Right cardiac atrium (tissue), 5 donors: ENCODE measurements around the gene NUP93. TPM values are rescaled to one million over a fixed set of nuclear protein-coding genes. Genes with fewer than 3 reads are reported as not detected.
A peak's percentile ranks its signal among the peaks of the same experiment; 100 is the strongest.

Source experiments
- ATAC-seq, 2 donors: fragments of 200-7000 bp; cut with Tn5 transposase; one replicate each; pipeline versions ENCODE4 v1.8.0 to v1.9.1; 2020; ENCODE audit warnings: moderate library complexity in 2 of 2, mild to moderate bottlenecking in 1 of 2
- DNase-seq, 3 donors: peaks; one replicate each; pipeline ENCODE4 v3.0.0-alpha.2; 2020
- H3K27ac ChIP-seq: one replicate; pipeline ENCODE4 v1.5.1; 2013; ENCODE audit warnings: mild to moderate bottlenecking, low read length, control low read depth, moderate library complexity
- H3K27me3 ChIP-seq: one replicate; pipeline ENCODE4 v1.6.1; 2013; ENCODE audit not compliant: control insufficient read depth, insufficient read depth
- H3K4me1 ChIP-seq: one replicate; pipeline ENCODE4 v1.6.1; 2013; ENCODE audit warnings: low read length; ENCODE audit not compliant: control insufficient read depth, insufficient read depth
- H3K4me3 ChIP-seq: one replicate; pipeline ENCODE4 v1.5.1; 2013; ENCODE audit warnings: low read length, control low read depth
- H3K9me3 ChIP-seq: one replicate; pipeline ENCODE4 v1.6.1; 2013; ENCODE audit warnings: low read length; ENCODE audit not compliant: control insufficient read depth
- WGBS: extraction: QIAGEN DNeasy Blood & Tissue Kit; methylation state at CpG from one replicate; pipeline ENCODE4 v1.1.7; 2013; 5-methylcytosine and 5-hydroxymethylcytosine counted together
- intact Hi-C, 4 donors: fragments of 100-400 bp; cut with DNase I; formaldehyde crosslinking; loops; one replicate each; pipeline versions ENCODE4 v1.11.0 to v1.14.0; 2022 to 2023
- polyA plus RNA-seq: library from polyadenylated mRNA; stranded (reverse); fragments of 200-250 nt; gene quantifications from one replicate; pipeline ENCODE4 v1.2.3, GENCODE V29; 2013
- total RNA-seq, 4 donors: library from RNA; stranded (reverse); fragmentation: NEBNext Ultra II Directional; extraction: Animal tissue kit (Norgen Biotek cat#: 25700); gene quantifications; one replicate each; pipeline ENCODE4 v1.2.1, GENCODE V29; 2021
- donor health status: healthy with polysubstance abuse.
- donor health status: DM: no; HTN: yes; CAD: no.
- donor health status: DM: no; HTN: no; CAD: no.
- donor health status: DM: no; HTN: yes; CAD: no; lungs with severe emphysema.
- donor health status: DM: yes; HTN: yes; CAD: no.

NUP93 gene
- total and polyA plus RNA-seq, 5 donors, result 18.9 to 36.0 (median 29.3) TPM

DNA sequence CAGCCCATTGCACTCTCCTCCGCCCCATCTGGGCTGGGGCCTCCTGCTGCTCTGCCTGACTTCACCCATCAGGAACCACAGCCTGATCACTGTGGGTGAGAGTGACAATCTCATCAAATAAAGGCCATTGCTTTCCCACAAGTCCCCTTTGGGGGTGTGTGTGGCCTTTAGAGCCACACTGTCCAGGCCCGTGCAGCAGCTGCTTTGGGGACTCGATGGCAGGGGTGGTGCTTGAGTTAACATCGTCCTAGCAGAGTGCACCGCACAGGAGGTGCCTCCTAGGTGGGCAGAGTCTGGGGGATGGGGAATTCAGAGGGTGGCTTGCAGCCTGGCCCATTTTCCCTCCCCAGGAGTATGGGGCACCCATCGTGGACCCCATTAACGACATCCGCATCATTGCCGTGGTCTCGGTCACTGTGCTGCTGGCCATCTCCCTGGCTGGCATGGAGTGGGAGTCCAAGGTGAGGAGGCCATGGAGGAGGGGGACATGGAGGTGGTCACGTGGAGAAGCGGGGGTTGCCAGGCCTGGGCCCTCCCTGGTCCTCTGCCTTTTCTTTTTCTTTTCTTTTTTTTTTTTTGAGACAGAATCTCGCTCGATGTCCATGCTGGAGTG is 140.5 kb downstream of the NUP93 start:
- Histone ChIP-seq H3K9me3 (no peaks in the 10 kb centered on the region), H3K27ac (no peak overlapping the region), H3K27me3 (no peaks in the 10 kb centered on the region), H3K4me3 (no peak overlapping the region), H3K4me1 (no peaks in the 10 kb centered on the region)
- DNase-seq, result peak in 1 of 3 donors; percentile 28
- intact Hi-C loops, result no loop called here
- no peak for ATAC-seq
- WGBS, result 95% methylated on average over 14 of the region's 14 CpGs

DNA sequence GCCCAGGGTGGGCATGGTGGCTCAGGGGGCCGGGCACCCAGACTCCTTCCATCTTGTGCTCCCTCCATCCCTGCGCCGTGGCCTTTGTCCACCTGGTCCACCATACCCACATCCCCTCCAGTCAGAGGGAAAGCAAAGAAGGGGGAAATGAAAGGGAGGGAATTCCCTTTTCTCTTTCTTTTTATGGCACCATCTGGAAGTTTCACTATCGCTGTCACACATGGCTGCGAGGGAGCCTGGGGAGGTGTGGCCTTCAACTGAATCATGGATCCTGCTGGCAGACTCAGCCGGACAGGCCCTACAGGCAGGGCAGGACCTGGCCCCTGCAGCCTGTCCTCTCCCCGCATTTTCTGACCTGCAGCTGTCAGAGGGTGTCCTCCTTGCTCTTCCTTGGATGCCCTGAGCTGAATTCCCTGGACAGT is 141.3 kb downstream of the NUP93 start:
- 65% methylated on average over 7 of the region's 7 CpGs for WGBS
- Histone ChIP-seq H3K27me3 (no peaks in the 10 kb centered on the region), H3K4me3 (no peak overlapping the region), H3K4me1 (no peaks in the 10 kb centered on the region), H3K27ac (no peak overlapping the region), H3K9me3 (no peaks in the 10 kb centered on the region)
- no peak for DNase-seq
- ATAC-seq, result no peak
- intact Hi-C loops, result no loop called here

DNA sequence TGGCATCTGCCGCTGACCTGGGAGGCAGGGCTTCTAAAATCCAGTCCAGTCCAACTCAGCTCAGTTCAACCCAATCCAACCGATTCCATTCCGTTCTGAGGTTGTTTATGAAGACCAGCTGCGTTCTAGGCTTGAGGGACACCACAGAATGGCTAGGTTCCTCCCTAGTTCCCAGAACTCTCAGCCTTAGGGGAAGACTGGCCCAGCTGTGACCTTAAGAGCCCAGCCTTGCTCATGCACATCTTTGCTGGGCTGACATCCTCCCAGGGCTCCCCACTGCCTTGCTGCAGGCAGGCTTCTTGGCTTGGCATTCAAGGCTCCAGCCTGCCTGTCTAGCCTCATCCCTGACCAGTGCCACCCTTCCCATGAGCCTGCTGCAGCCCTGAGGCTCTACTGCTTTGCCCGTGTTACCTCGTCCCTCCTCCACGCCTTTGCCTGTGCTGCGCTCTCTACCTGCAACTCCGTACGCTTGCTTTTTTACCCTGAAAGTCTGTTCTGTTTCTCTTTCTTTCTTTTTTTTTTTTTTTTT is 143.0 kb downstream of the NUP93 start:
- no peak overlapping the region for H3K4me3 ChIP-seq
- H3K4me1 ChIP-seq, result no peaks in the 10 kb centered on the region
- WGBS, result 88% methylated on average over 10 of the region's 10 CpGs
- no peak for DNase-seq
- ATAC-seq, result no peak
- H3K9me3 ChIP-seq, result no peaks in the 10 kb centered on the region
- intact Hi-C loops, result no loop called here
- no peaks in the 10 kb centered on the region for H3K27me3 ChIP-seq
- H3K27ac ChIP-seq, result no peak overlapping the region

DNA sequence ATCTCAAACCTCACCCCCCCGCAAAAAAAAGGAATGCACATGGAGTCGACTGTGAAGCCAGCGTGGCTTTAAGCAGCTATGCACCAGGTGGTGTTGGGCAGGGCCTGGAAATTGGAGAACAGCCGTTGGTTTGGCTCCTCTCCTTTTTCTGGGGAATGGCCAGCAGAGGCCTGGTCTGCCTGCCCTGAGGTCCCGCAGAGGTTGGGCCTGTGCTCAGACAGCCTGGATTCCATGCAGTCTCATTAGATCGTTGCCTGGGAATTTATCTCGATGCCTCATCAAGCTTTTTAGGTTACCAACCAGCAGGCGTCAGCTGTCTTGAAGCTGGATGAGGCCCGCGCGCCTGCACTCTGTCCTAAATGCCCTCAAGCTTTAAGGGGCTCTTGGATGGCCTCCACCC is 144.9 kb downstream of the NUP93 start:
- WGBS, result 59% methylated on average over 11 of the region's 11 CpGs
- no peak overlapping the region for H3K4me3 ChIP-seq
- H3K9me3 ChIP-seq, result no peaks in the 10 kb centered on the region
- ATAC-seq (no peak), DNase-seq (no peak)
- intact Hi-C loops, result no loop called here
- no peaks in the 10 kb centered on the region for H3K27me3 ChIP-seq
- H3K4me1 ChIP-seq, result no peaks in the 10 kb centered on the region
- no peak overlapping the region for H3K27ac ChIP-seq

DNA sequence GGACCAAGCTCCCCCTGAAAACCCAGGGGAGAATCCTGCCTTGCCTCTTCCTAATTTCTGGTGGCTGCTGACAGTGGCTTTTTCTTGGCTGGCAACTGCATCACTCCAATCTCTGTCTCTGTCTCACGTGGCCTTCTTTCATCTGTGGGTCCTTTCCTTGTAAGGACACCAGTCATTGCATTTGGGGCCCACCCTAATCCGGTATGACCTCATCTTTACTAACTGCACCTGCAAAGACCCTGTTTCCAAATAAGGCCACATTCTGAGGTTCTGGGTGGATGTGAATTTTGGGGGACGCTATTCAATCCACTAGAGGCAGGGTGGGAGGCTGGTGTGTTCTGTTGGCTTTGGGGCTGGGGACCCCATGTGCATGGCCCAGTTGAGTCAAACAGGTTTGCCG is 146.1 kb downstream of the NUP93 start:
- Histone ChIP-seq H3K27me3 (no peaks in the 10 kb centered on the region), H3K27ac (no peak overlapping the region), H3K9me3 (no peaks in the 10 kb centered on the region), H3K4me3 (no peak overlapping the region), H3K4me1 (no peaks in the 10 kb centered on the region)
- intact Hi-C loops, result no loop called here
- DNase-seq, result no peak
- no peak for ATAC-seq
- 84% methylated on average over 4 of the region's 4 CpGs for WGBS

DNA sequence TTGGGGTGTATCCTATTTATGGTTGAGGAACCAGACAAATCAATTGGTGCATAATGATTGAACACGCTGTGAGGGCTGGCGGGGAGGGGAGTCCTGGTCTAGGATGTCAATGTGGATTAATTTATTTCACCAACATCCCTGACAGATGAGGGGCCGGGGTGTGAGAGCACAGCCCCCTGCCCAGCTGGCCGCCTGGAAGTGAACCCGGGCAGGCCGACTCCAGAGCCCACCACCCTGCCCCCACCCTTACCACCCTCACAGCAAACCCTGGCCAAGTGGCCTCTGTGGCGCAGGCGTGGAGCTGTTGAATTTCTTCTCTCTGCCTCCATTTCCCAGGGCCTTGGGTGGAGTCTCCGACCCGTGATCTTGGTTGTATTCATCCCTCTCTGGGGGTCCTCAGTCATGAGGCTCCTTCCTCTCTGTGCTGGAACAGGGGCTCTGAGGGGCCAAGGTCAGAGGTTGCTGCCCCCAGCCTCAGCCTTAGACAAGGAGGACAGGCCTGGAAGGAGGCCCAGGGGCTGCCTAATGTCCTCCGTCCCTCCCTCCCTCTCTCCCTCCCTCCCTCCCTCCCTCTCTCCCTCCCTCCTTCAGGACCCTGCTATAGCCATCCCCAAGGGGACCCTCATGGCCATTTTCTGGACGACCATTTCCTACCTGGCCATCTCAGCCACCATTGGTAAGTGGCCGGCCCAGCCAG is 147.7 kb downstream of the NUP93 start:
- H3K27me3 ChIP-seq, result no peaks in the 10 kb centered on the region
- H3K4me3 ChIP-seq, result no peak overlapping the region
- intact Hi-C loops, result no loop called here
- H3K4me1 ChIP-seq, result no peaks in the 10 kb centered on the region
- DNase-seq, result peak in 1 of 3 donors; percentile 30
- 88% methylated on average over 13 of the region's 13 CpGs for WGBS
- H3K9me3 ChIP-seq, result no peaks in the 10 kb centered on the region
- no peak for ATAC-seq
- H3K27ac ChIP-seq, result no peak overlapping the region

DNA sequence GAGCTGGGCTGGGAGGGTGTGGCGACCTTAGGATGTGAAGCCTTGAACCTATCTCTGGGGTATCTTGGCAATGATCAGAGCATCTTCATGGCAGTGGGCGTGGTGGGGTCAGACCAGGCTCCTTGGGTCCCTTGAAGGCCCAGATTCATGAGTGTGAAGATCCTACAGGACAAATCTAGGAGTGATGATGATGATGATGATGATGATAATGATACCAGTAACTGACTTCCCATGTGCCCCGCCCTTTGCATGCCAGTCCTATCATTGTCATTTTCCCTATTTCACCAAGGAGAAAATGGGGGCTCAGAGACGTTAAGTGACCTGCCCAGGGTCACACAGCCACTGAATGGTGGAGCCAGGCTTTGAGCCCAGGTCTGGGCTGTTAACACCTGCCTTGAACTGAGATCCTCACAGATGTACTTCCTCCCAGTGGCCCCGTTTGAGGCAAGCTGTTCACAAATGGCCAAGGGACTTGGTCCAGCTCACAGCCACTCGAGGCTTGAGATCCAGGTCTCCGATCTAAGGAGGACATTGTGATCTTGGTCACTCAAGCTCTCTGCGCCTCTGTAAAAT is 148.4 kb downstream of the NUP93 start:
- ATAC-seq (no peak), DNase-seq (peak in 1 of 3 donors; percentile 33)
- Histone ChIP-seq H3K4me3 (no peak overlapping the region), H3K9me3 (no peaks in the 10 kb centered on the region), H3K4me1 (no peaks in the 10 kb centered on the region), H3K27ac (no peak overlapping the region), H3K27me3 (no peaks in the 10 kb centered on the region)
- 88% methylated on average over 8 of the region's 8 CpGs for WGBS
- intact Hi-C loops, result no loop called here

DNA sequence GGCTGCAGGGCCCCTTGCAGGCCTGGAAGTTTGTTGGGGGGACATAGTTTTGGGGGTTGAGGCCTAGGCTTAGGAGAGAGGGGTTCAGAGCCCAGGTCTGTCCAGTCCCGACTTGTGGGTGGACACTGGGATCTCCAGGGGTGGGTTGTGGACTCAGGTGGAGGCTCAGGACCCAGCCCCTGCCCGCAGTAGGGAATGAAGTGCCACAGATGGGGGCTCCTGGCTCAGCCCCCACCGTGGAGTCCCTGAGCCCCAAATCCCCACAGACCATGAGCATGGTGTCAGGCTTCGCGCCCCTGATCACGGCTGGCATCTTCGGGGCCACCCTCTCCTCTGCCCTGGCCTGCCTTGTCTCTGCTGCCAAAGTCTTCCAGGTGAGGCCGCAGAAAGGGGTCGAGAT is 149.3 kb downstream of the NUP93 start:
- no peak overlapping the region for H3K4me3 ChIP-seq
- intact Hi-C loops, result no loop called here
- DNase-seq (peak in 1 of 3 donors; percentile 28), ATAC-seq (no peak)
- no peak overlapping the region for H3K27ac ChIP-seq
- no peaks in the 10 kb centered on the region for H3K9me3 ChIP-seq
- H3K27me3 ChIP-seq, result no peaks in the 10 kb centered on the region
- WGBS, result 85% methylated on average over 9 of the region's 9 CpGs
- H3K4me1 ChIP-seq, result no peaks in the 10 kb centered on the region

DNA sequence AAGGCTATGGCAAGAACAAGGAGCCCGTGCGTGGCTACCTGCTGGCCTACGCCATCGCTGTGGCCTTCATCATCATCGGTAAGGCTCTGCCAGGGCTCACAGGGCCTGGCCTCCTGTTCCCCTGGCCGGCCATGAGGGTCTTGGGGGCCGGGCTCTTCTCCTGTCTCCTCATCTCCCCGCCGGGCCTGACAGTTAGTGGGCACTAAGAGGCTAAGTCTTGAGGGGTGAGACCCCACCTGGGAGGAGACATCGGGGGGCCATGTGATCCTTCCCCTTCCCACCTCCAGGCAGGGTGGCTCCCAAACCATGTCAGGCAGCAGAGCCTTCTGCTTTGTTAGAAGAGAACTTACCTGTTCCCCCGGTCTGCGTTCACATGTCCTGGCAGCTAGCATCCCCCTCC is 150.2 kb downstream of the NUP93 start:
- Histone ChIP-seq H3K27me3 (no peaks in the 10 kb centered on the region), H3K4me3 (no peak overlapping the region), H3K4me1 (no peaks in the 10 kb centered on the region), H3K27ac (no peak overlapping the region), H3K9me3 (no peaks in the 10 kb centered on the region)
- DNase-seq, result no peak
- intact Hi-C loops, result no loop called here
- 87% methylated on average over 12 of the region's 12 CpGs for WGBS
- no peak for ATAC-seq

DNA sequence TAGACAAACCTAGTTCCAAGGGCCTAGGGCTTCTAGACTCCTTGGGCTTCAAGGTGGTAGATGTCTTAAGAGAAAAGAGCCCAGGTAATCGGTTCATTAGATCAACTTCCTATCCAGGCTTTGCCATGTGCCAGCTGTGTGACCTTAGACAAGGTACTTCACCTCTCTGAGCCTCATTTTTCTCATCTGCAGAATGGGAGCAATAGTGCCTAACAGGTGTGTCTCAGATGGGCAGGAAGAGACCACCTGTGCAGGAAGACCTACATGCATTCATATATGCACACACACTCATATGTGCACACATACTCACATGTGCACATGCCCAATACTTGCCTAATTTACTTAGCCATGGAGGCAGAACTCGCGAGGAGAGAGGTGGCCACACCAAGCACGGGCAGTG is 150.8 kb downstream of the NUP93 start:
- whole genome bisulfite sequencing, result 87% methylated on average over 4 of the region's 4 CpGs
- no peak for ATAC-seq
- no peaks in the 10 kb centered on the region for H3K9me3 ChIP-seq
- H3K4me3 ChIP-seq, result no peak overlapping the region
- intact Hi-C loops, result no loop called here
- H3K27ac ChIP-seq, result no peak overlapping the region
- no peaks in the 10 kb centered on the region for H3K27me3 ChIP-seq
- peak in 1 of 3 donors; percentile 8 for DNase-seq
- H3K4me1 ChIP-seq, result no peaks in the 10 kb centered on the region

DNA sequence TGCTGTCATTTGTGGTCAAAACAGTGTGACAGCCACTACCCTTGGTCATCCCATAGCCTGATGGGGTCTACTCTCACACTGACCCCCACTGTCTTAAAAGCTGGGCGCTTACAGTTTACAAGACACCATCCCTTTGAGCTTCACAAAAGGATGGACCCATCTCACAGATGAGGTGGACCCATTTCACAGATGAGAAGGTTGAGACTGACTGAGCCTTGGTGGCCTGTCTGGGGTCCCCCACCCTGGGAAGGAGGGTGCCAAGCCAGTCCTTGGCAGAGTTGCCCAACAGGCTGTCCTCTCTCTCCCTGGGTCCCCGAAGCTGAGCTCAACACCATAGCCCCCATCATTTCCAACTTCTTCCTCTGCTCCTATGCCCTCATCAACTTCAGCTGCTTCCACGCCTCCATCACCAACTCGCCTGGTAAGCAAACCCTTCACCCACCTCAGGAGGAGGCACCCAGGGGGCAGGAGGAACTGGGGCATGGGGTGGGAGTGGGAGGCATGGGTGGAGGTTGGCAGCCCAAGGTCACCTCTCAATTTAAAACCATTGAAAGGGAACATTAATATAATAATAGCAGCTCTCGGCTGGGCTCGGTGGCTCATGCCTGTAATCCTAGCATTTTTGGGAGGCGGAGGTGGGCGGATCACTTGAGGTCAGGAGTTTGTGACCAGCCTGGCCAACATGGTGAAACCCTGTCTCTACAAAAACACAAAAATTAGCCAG is 152.3 kb downstream of the NUP93 start:
- Histone ChIP-seq H3K9me3 (no peaks in the 10 kb centered on the region), H3K4me3 (no peak overlapping the region), H3K4me1 (no peaks in the 10 kb centered on the region), H3K27me3 (no peaks in the 10 kb centered on the region), H3K27ac (no peak overlapping the region)
- peak in 1 of 3 donors; percentile 3 for DNase-seq
- intact Hi-C loops, result no loop called here
- 80% methylated on average over 8 of the region's 8 CpGs for WGBS
- no peak for ATAC-seq
